Measurements from ENCODE around the gene ZNF655. TPM values are rescaled to one million over a fixed set of nuclear protein-coding genes. Genes with fewer than 3 reads are reported as not detected.

ZNF655 gene
- total and polyA plus RNA-seq, 2 experiments from 2014 or later = 39.4 to 76.3 TPM

- Histone ChIP-seq H3K9me2 (replicated peaks; ENCODE audit: insufficient read depth) (no peaks in the 10 kb centered on the region), H3K27ac (peak overlapping the region; percentile 85), H3K79me2 (peaks cover 34% of the 10 kb centered on the region), H3K36me3 (replicated peaks; ENCODE audit: insufficient read depth, low read depth) (peaks cover 6% of the 10 kb centered on the region), H3K4me1 (ENCODE audit: insufficient read depth) (peaks cover 7% of the 10 kb centered on the region), H4K20me1 (ENCODE audit: insufficient read depth, poor library complexity, severe bottlenecking) (no peaks in the 10 kb centered on the region), H2AFZ (peak overlapping the region; percentile 81), H3K27me3 (no peaks in the 10 kb centered on the region), H3K4me2 (peak overlapping the region; percentile 81), H3K4me3 (peak overlapping the region; percentile 86), H3K9me3 (ENCODE audit: low read depth) (peaks cover 6% of the 10 kb centered on the region)
- TF ChIP-seq EZH2 (IDR thresholded peaks at IDR 0.05; ENCODE audit: borderline replicate concordance) (no peak), EZH2phosphoT487 (IDR thresholded peaks at IDR 0.05; ENCODE audit: low read depth, severe bottlenecking, unreplicated experiment) (no peak)
- TF ChIP-seq, protein P1, sequence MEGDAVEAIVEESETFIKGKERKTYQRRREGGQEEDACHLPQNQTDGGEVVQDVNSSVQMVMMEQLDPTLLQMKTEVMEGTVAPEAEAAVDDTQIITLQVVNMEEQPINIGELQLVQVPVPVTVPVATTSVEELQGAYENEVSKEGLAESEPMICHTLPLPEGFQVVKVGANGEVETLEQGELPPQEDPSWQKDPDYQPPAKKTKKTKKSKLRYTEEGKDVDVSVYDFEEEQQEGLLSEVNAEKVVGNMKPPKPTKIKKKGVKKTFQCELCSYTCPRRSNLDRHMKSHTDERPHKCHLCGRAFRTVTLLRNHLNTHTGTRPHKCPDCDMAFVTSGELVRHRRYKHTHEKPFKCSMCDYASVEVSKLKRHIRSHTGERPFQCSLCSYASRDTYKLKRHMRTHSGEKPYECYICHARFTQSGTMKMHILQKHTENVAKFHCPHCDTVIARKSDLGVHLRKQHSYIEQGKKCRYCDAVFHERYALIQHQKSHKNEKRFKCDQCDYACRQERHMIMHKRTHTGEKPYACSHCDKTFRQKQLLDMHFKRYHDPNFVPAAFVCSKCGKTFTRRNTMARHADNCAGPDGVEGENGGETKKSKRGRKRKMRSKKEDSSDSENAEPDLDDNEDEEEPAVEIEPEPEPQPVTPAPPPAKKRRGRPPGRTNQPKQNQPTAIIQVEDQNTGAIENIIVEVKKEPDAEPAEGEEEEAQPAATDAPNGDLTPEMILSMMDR (IDR thresholded peaks at IDR 0.05; ENCODE audit: poor library complexity) = no peak
- WGBS (ENCODE audit: low lambda C conversion rate, missing lambda C conversion rate) = 15% methylated on average over 15 of the region's 15 CpGs
- DNase-seq (ENCODE audit: low spot score) = peak; percentile 11
Observed at GRCh38 chr7:99551334-99551733, 7.1 kb upstream of the ZNF655 start.

GRCh38 chr7:99551767-99552463, 6.5 kb upstream of the ZNF655 start, which contains the start of gene FAM200A:
Gene FAM200A (minus strand): TSS chr7:99552114. CDS start chr7:99548407, 3,707 bp downstream.
- Histone ChIP-seq H3K27ac (peak within 1 kb of the TSS; percentile 85), H3K79me2 (peaks cover 40% of the 10 kb centered on the region), H3K4me1 (ENCODE audit: insufficient read depth) (peaks cover 9% of the 10 kb centered on the region), H3K27me3 (no peaks in the 10 kb centered on the region), H3K4me2 (peak within 1 kb of the TSS; percentile 81), H3K9me2 (replicated peaks; ENCODE audit: insufficient read depth) (no peaks in the 10 kb centered on the region), H3K4me3 (peak within 1 kb of the TSS; percentile 86), H4K20me1 (ENCODE audit: insufficient read depth, poor library complexity, severe bottlenecking) (no peaks in the 10 kb centered on the region), H3K36me3 (replicated peaks; ENCODE audit: insufficient read depth, low read depth) (peaks cover 6% of the 10 kb centered on the region), H2AFZ (peak within 1 kb of the TSS; percentile 81), H3K9me3 (ENCODE audit: low read depth) (peaks cover 4% of the 10 kb centered on the region)
- 1% methylated on average over 37 of the region's 37 CpGs for WGBS (ENCODE audit: low lambda C conversion rate, missing lambda C conversion rate)
- TF ChIP-seq, protein P1 (IDR thresholded peaks at IDR 0.05; ENCODE audit: poor library complexity) = no peak
- peak; percentile 94 for DNase-seq (ENCODE audit: low spot score)

DNA sequence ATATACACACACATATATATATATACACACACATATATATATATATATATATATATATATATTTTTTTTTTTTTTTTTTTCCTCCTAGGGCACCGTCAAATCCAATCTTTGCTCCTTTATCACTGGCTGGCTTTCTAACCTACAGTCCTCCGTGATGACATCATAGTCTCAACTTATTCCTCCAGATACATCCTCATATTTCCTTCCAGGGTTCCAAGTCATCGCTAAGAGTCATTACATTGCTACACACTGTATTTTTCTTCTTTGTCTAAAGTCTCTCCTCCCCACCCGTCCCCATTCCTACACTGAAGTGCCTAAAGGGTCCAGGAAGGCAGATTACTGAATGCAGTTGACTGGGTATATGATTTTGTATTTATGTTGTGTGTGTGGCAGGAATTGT, 5.4 kb upstream of the ZNF655 start:
- Histone ChIP-seq H3K27ac (no peak overlapping the region), H3K79me2 (peaks cover 51% of the 10 kb centered on the region)

More for the DNA sequence above, 5.4 kb upstream of the ZNF655 start:
- Histone ChIP-seq H3K4me3 (no peak overlapping the region), H3K4me2 (no peak overlapping the region), H3K27me3 (no peaks in the 10 kb centered on the region), H2AFZ (no peak overlapping the region), H3K9me2 (replicated peaks; ENCODE audit: insufficient read depth) (no peaks in the 10 kb centered on the region), H3K4me1 (ENCODE audit: insufficient read depth) (peaks cover 14% of the 10 kb centered on the region), H3K9me3 (ENCODE audit: low read depth) (no peaks in the 10 kb centered on the region), H4K20me1 (ENCODE audit: insufficient read depth, poor library complexity, severe bottlenecking) (no peaks in the 10 kb centered on the region), H3K36me3 (replicated peaks; ENCODE audit: insufficient read depth, low read depth) (peaks cover 2% of the 10 kb centered on the region)
- TF ChIP-seq, protein P1 (IDR thresholded peaks at IDR 0.05; ENCODE audit: poor library complexity) = no peak
- TF ChIP-seq EZH2phosphoT487 (IDR thresholded peaks at IDR 0.05; ENCODE audit: low read depth, severe bottlenecking, unreplicated experiment) (no peak), EZH2 (IDR thresholded peaks at IDR 0.05; ENCODE audit: borderline replicate concordance) (no peak)
- no peak for DNase-seq (ENCODE audit: low spot score)
- 94% methylated on average over 4 of the region's 4 CpGs for WGBS (ENCODE audit: low lambda C conversion rate, missing lambda C conversion rate)

Data from hepatocyte (in vitro differentiated cells).